ENCODE measurements around the gene VAV2. TPM values are rescaled to one million over a fixed set of nuclear protein-coding genes. Genes with fewer than 3 reads are reported as not detected.

Gene VAV2
- polyA plus RNA-seq, 5 donors = 30.1 to 40.7 (median 34.2) TPM

- no peak for DNase-seq
Measured at GRCh38 chr9:133953621-133953975, 38.5 kb downstream of the VAV2 start.

DNA sequence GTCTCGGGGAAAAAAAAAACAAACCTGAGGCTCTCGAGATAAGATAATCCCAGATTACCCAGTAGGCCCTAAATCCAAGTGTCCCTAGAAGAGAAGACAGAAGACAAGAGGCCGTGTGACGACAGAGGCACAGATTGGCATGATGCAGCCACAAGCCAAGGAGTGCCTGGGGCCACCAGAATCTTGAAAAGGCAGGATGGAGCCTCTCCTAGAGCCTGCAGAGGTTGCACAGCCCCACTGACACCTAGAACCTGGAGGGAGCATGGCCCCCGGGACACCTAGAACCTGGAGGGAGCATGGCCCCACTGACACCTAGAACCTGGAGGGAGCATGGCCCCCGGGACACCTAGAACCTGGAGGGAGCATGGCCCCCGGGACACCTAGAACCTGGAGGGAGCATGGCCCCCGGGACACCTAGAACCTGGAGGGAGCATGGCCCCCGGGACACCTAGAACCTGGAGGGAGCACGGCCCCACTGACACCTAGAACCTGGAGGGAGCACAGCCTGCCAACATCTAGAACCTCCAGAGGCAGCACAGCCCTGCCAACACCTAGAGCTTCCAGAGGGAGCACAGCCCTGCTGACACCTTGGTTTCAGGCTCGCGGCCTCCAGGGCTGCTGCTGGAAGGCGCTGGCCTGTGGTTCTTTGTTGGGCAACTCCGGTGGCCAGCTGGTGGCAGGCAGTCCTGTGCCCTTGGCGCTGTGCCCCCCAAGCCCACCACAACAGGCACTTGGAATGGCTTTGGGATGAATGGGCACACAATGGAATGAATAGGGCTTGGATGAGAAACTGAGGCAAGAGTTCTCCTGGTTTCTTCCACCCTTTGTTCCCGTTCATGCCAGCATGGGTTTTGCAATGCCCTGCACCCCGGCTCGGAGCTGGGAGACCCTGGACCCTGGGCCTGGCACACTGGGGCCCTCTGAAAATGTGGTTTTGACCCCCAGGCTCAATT, 39.2 kb downstream of the VAV2 start:
- DNase-seq = no peak

GRCh38 chr9:133951265-133951664, 40.9 kb downstream of the VAV2 start:
- DNase-seq = no peak

- DNase-seq = peak; percentile 90 to 92
Measured at GRCh38 chr9:133950629-133951111, 41.5 kb downstream of the VAV2 start.

GRCh38 chr9:133950192-133950591, 41.9 kb downstream of the VAV2 start:
- DNase-seq = no peak

DNA sequence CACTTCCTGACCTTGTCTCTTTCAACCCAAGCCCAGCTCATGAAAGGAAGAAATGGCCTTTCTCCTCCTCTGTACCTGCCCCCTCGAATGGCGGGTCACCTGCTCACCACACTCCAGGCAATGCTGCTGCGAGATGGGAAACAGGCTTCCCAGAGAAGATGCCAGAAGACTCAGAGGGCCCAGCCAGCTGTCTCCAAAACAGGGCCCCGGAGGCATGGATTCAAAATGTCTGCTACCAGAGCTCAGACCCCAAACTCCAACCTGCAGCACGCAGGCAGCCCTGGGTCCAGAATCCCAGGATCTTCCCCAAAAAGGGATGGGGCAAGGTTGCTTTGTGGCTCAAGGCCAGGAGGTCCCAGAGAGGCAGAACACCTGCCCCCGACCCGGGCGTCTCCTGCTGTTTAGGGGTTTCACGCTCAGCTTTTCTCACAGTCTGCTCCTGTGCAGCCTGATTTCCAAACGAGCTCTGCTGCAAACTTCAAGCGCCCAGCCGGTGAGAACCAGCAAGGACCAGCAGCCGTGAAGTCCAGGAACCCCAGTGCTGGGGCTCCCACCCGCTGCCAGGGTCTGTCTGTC, 42.5 kb downstream of the VAV2 start:
- no peak for DNase-seq

DNA sequence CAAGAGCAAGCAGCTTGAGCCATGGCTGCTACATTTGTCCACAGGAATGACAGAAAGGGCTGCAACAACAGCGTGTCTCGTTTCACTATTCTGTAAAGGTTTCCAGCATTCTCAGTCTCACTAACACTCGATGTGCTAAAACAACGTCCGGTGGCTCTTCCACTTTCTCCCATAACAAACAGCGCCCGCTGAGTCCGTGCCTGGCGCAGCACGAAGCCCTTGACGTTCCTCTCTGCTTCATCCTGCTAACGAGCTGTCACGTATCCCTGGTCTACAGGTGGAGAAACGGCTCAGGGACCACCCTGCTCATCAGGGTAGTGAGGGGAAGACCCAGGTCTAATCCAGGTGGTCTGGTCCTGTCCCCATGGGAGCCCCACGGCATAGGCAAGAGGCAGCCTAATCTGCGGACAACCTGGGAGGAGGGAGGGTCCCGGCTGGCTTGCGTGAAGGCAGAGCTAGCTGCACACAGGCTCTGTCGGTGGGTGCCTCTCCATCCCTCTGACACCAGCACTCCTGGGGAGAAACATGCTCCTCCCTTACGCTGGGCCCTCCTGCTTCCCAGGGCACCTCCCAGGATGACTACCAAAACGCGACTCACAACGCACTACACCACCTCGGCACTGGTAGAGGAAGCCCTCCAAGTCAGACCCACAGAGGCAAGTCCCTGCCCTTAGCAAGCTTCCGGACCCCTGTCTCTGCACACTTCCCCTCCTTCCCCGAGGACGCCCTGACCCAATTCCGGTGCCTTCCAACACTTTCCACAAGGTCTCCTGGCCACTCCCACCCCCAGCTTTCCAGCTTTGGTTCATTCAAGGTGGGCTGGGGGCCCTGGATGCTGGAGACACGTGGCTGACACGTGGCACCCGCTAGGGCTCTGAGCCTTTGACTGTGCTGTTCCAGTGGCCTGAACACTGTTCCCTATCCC, 43.3 kb downstream of the VAV2 start:
- no peak for DNase-seq

DNA sequence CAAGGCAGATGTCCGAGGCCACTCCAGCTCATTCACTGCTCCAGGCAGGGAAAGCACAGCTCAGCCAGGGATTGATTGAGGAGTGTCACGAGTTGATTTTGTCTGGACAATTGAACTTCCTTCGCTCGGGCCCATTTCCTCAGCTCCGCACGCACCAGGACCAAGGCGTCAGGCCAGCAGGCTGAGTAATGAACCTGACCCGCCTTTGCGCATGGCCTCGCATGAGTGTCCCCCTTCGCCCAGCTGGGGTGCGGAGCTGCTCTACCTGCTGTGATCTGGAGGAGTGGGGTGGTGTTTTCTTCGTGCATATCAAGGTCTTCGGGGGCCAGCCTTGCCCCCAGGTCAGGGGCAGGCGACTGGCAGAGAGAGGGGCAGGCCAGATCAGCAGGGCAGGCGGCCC, 44.0 kb downstream of the VAV2 start:
- DNase-seq = no peak

DNA sequence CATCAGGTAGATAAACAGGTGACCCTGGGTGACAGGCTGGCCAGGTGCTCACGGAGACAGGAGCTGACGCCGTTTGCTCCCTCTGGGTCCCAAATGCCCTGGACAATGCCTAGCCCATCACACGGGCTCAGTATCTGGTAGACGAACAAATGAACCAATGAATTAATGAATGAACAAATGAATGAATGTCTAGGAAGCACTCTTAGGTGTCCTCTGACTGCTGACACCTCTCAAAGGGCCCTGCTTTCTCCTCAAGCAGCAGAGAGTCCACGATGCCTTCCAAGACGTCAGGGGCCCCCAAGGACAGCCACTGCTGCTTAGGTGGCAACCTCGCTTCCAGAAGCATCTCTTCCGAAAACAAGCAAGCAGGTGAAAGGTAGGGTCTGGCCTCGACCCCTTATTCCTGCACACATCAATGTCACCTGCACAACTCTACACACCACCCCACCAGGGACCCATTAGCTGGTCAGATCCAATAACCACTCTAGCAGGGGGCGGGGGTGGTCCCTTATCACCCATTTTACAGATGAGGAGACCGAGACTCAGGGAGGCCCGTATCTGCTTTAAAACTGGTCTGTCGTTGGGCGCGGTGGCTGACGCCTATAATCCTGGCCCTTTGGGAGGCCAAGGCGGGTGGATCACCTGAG, 45.2 kb downstream of the VAV2 start:
- no peak for DNase-seq

DNA sequence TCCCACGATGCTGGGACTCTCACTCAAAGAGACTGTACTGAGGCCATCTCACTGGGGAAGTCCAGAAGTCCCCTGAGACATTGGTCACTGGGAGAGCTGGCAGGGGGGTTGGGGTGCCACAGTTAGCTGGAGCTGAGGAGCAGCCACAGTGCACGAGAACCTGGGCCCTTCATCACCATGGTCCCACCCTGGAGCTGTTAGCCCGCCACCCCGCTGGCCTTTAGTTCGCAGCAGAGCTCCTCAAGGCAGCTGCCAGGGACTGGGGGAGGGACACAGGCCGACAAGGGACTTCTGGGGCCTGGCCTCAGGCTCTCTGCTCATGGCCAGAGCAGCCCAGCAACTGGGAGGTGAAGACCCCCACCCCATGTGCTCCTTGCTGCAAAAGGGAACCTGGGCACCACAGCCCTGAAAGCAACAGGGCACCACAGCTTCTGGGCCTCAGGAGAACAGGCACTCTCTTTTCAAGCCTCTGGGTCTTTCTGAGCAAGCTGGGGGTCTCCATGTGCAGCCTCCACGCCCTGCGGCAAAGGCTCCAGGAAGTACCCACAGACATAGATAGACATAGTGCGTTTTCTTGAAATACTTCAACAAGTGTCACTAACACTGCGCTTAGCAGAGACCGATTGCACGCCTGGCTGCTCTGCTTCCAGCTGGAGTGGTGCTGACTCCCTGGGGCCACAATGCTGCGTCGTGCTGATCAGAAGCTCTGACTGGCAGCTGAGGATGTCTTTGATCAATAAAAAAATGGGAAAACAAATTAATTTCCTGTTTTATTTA, 46.0 kb downstream of the VAV2 start:
- no peak for DNase-seq

- no peak for DNase-seq
Measured at GRCh38 chr9:133945314-133945975, 46.7 kb downstream of the VAV2 start.

- no peak for DNase-seq
Measured at GRCh38 chr9:133944746-133945135, 47.4 kb downstream of the VAV2 start.

DNA sequence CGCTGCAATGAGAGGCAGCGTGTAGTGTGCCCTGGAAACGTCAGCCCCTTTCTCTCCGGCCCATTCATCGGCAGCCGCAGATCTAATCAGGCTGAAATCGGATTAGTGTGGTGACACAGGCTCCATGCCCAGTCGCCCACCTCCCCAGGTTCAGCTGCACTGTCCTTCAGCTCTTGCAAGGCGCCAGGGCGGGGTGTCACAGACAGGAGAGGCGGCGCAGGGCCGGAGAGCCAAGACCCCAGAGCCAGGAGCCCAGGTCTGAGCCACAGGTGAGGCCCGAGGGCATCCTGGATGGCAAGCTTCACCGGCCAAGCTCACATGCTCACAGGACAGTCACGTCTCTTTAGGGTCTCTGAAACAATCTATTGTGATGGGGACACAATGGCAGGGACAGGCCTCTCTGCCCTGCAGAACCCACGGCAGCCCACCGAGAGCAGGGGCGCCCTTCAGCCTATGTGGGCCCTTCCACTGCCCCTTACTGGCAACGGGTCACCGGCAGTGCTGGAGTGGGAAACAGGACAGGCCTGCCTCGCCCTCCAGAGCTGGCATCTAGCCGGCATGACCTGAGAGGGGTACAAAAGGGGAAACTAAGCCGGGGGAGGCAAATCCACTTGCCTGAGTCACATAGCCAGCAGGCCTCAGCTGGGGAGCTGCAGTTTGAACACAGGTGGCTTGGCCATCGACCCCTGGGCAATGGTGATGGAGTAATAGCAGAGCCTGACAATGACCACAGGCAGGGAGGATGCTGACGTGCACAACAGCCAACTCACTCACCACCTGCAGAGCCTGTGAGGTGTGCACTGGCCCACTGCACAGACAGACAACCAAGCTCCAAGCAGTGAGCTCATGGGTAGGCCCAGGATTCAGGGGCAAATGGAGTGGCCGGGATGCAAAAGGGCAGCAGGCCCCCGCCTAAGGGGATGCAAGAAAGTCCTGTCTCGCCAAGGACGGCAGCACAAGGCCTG, 48.1 kb downstream of the VAV2 start:
- DNase-seq = no peak

- DNase-seq = no peak
Measured at GRCh38 chr9:133943036-133943780, 48.9 kb downstream of the VAV2 start.

DNA sequence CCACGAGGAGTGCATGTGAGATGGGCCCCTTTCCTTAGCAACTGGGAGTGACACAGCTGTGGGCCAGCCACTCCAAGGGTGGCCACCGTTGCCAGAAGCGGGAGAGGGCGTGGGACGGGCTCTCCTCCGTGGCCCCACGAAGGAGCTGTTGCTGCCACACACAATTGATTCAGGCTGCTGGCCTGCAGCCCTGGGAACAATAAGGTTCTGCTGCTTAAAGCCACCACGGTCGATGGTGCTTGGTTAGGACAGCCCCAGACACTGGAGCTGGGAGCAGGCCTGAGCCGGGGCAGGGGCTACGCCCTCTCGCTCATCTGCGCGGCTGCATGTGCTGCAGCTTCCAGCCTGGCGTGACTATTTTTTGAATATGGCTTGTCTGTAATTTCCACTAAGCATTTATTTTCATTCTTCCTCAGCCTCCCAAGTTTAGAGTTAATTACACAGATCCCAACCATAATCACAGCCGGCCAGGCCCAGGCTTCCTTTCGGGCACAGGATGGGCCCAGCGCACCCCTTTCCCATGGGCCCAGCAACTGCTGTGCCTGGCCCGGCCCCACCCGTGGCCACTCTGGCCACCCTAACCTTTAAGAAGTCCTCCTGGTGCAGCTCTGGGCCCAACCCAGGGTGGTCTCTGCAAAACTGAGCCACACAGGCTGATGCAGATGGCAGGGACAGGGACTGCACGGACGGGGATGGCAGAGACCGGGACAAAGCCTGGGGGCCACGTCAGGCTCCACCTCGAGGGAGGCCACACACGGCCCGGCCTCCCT, 49.7 kb downstream of the VAV2 start:
- DNase-seq = no peak

- no peak for DNase-seq
Measured at GRCh38 chr9:133939845-133940244, 52.3 kb downstream of the VAV2 start.

GRCh38 chr9:133939171-133939785, 52.8 kb downstream of the VAV2 start:
- DNase-seq = no peak

Data from right lung (tissue), 5 donors.